ENCODE results near the gene PTPRN2.
A peak's percentile ranks its signal among the peaks of the same experiment; 100 is the strongest.

PTPRN2 gene

DNA sequence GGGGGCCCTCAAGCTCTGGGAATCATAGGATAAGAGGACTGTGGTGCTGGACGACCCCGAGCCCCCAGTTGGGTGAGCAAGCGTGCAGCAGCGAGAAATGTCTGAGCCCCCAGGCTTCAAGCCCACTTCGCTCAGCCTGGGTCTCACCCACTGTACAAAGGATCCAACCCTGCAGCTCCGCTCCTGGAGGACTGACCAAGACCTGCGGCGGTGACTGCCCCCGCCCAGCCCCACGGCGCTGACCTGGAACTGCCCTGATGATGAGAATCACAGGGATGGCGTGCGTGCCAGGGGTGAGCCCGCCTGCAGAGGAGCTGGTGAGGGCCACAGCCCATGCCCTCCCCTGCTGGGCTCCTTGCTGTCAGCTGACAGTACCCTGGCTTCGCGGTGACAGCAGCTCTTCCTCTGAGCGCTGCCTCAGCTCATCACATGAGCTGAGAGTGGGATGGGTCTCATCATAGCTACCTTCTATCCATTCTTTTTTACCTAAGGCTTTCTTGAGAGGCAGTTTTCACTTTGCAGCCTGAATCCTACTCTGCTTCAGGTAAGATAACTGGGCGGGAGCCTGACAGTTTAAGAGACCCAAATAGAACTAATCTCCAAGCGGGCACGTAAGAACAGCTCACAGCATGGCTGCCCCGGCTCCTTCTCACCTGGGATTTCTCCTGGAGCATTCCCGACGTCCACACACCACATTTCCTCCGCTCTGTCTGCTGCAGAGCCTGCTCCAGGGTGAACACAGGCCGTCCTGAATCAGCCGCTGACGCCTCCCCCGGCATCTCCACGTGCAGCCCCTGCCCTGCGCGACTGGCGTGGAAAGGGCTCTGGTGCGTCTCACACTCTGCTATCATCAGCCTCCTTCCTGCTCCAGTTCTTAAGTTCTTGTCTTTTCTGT lies 329.9 kb downstream of the PTPRN2 start:
- Histone ChIP-seq H3K18ac (ENCODE audit: low read length) (peak overlapping the region; percentile 65), H3K4me1 (ENCODE audit: control insufficient read depth in 2 of 2, insufficient read depth in 1 of 2, low read depth in 1 of 2, low read length in 2 of 2) (peaks cover 0 to 14% of the 10 kb centered on the region in 2 donors), H3K27me3 (ENCODE audit: control insufficient read depth in 3 of 3, insufficient read depth in 3 of 3, low read depth in 1 of 3, low read length in 3 of 3) (peaks cover 0 to 4% (median 0%) of the 10 kb centered on the region in 3 experiments), H3K9me3 (replicated peaks in 1 of 2; ENCODE audit: control insufficient read depth in 2 of 2, insufficient read depth in 1 of 2, low read depth in 1 of 2, low read length in 2 of 2) (peaks cover 0 to 20% of the 10 kb centered on the region in 2 donors), H4K8ac (ENCODE audit: low read depth, low read length) (no peak overlapping the region), H3K14ac (ENCODE audit: low read length) (no peak overlapping the region), H3K4me3 (ENCODE audit: low read length in 2 of 2) (no peak overlapping the region), H3K9ac (ENCODE audit: low read depth, low read length, poor library complexity) (no peak overlapping the region), H2AK5ac (ENCODE audit: low read depth, low read length) (no peak overlapping the region), H3K36me3 (replicated peaks in 1 of 2; ENCODE audit: control insufficient read depth in 2 of 2, insufficient read depth in 2 of 2, low read length in 2 of 2) (peaks cover 0 to 3% of the 10 kb centered on the region in 2 donors), H3K23ac (ENCODE audit: low read depth, low read length, poor library complexity) (peak overlapping the region; percentile 22), H3K79me1 (ENCODE audit: low read depth, low read length) (no peaks in the 10 kb centered on the region), H3K27ac (replicated peaks; ENCODE audit: low read length) (no peak overlapping the region), H2BK5ac (ENCODE audit: low read length) (no peak overlapping the region), H4K91ac (ENCODE audit: low read depth, low read length, poor library complexity) (peak overlapping the region; percentile 70), H2AFZ (ENCODE audit: low read length) (no peak overlapping the region), H2BK120ac (ENCODE audit: low read depth, low read length) (no peak overlapping the region), H3K4me2 (ENCODE audit: insufficient read depth, low read length, poor library complexity, severe bottlenecking) (no peak overlapping the region), H3K4ac (ENCODE audit: low read length) (no peak overlapping the region), H2BK12ac (ENCODE audit: low read length) (no peak overlapping the region), H2BK15ac (ENCODE audit: low read length) (no peak overlapping the region)
- DNase-seq (ENCODE audit: low spot score), result no peak
- no CpG with 5 or more reads among the region's 33 CpGs for WGBS, 2 donors (ENCODE audit: extremely low coverage in 2 of 2, insufficient read length in 2 of 2, insufficient replicate concordance in 1 of 2)

DNA sequence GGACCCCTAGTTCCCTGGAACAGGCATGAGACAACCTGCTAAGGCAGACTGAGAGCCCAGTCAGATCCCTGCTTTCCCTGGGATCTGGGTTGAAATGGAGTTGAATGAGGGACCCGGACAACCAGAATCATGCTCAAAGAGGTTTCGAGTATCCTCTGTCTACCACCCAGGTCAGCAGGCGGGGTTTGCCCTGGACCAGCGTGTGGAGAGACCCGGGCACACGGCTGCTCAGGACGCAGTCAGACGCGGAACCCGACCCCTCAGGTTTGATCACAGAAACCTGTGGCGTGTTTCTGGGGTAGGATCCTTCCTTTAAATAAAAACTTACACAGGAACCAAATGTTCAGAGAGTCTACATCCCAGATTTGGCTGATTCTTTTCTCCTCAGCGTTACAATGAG lies 330.6 kb downstream of the PTPRN2 start:
- Histone ChIP-seq H2AFZ (ENCODE audit: low read length) (no peak overlapping the region), H2BK5ac (ENCODE audit: low read length) (no peak overlapping the region), H3K4me2 (ENCODE audit: insufficient read depth, low read length, poor library complexity, severe bottlenecking) (no peak overlapping the region), H3K4ac (ENCODE audit: low read length) (no peak overlapping the region), H2BK15ac (ENCODE audit: low read length) (no peak overlapping the region), H2BK120ac (ENCODE audit: low read depth, low read length) (no peak overlapping the region), H2AK5ac (ENCODE audit: low read depth, low read length) (no peak overlapping the region), H3K9ac (ENCODE audit: low read depth, low read length, poor library complexity) (no peak overlapping the region), H3K18ac (ENCODE audit: low read length) (no peak overlapping the region), H3K9me3 (replicated peaks in 1 of 2; ENCODE audit: control insufficient read depth in 2 of 2, insufficient read depth in 1 of 2, low read depth in 1 of 2, low read length in 2 of 2) (peaks cover 0 to 12% of the 10 kb centered on the region in 2 donors), H3K36me3 (replicated peaks in 1 of 2; ENCODE audit: control insufficient read depth in 2 of 2, insufficient read depth in 2 of 2, low read length in 2 of 2) (no peaks in the 10 kb centered on the region), H3K14ac (ENCODE audit: low read length) (no peak overlapping the region), H3K27ac (replicated peaks; ENCODE audit: low read length) (no peak overlapping the region), H3K79me1 (ENCODE audit: low read depth, low read length) (no peaks in the 10 kb centered on the region), H2BK12ac (ENCODE audit: low read length) (no peak overlapping the region), H3K4me3 (ENCODE audit: low read length in 2 of 2) (no peak overlapping the region), H4K8ac (ENCODE audit: low read depth, low read length) (no peak overlapping the region), H3K4me1 (ENCODE audit: control insufficient read depth in 2 of 2, insufficient read depth in 1 of 2, low read depth in 1 of 2, low read length in 2 of 2) (peaks cover 0 to 9% of the 10 kb centered on the region in 2 donors), H3K27me3 (ENCODE audit: control insufficient read depth in 3 of 3, insufficient read depth in 3 of 3, low read depth in 1 of 3, low read length in 3 of 3) (no peaks in the 10 kb centered on the region), H4K91ac (ENCODE audit: low read depth, low read length, poor library complexity) (no peak overlapping the region), H3K23ac (ENCODE audit: low read depth, low read length, poor library complexity) (no peak overlapping the region)
- no CpG with 5 or more reads among the region's 12 CpGs for WGBS, 2 donors (ENCODE audit: extremely low coverage in 2 of 2, insufficient read length in 2 of 2, insufficient replicate concordance in 1 of 2)
- DNase-seq (ENCODE audit: low spot score), result no peak

DNA sequence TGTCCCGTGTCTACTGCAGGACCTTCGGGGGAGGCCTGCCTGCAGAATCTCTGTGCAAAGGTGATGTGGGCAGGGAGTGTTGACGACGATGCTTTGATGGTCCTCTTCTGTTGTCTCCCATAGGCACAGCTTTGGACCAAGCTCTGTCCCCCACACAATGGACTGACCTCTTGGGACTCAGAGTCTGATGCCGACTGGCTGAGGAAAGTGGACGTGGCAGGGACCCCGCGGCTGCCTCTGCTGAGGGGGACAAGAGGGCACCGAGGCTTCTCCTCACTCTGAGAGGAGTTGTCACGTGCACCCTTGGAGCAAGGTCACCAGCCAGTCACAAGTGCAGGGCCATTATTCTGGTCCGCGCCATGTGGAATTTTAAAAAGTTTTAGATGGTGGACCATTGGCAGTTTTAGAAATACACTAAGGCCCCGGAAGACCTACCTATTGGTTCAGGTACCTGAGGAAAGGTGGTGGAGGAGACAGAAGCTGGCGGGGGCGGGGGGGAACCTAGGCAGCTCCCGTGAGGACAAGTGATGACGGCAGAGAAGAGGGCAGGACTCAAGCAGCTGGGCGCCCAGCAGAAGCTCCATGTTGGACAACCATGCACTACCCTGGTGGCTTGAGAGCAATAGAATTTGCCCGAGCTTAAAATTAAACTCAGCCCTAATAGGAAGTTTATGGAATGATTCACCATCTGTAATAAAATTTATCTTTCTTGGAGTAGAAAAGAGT lies 331.4 kb downstream of the PTPRN2 start:
- WGBS, 2 donors (ENCODE audit: extremely low coverage in 2 of 2, insufficient read length in 2 of 2, insufficient replicate concordance in 1 of 2), result no CpG with 5 or more reads among the region's 19 CpGs
- no peak overlapping the region for H3K4ac ChIP-seq (ENCODE audit: low read length)

DNA sequence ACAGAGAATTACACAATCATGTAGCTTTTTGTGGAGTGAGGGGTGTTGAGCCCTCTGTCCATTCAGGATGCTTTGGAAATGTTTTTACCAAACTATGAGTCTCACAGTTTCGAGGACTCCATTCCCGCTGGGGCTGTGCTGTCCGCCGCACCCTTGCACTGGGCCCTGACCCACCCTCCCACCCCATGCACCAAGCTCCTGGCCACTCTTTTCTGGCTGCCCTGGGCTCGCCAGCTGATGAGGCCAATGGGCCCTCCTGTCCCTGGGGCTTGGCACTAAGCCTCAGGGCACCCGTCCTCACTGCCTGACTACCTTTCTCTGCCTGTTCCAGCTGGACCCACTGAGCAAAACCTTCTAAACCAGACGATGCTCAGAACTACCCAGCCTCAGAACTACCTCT lies 332.1 kb downstream of the PTPRN2 start:
- Histone ChIP-seq H3K36me3 (replicated peaks in 1 of 2; ENCODE audit: control insufficient read depth in 2 of 2, insufficient read depth in 2 of 2, low read length in 2 of 2) (peaks cover 0 to 1% of the 10 kb centered on the region in 2 donors), H3K27ac (replicated peaks; ENCODE audit: low read length) (no peak overlapping the region), H4K91ac (ENCODE audit: low read depth, low read length, poor library complexity) (no peak overlapping the region), H3K27me3 (ENCODE audit: control insufficient read depth in 3 of 3, insufficient read depth in 3 of 3, low read depth in 1 of 3, low read length in 3 of 3) (no peaks in the 10 kb centered on the region), H3K4me3 (ENCODE audit: low read length in 2 of 2) (no peak overlapping the region), H3K4me2 (ENCODE audit: insufficient read depth, low read length, poor library complexity, severe bottlenecking) (no peak overlapping the region), H3K79me1 (ENCODE audit: low read depth, low read length) (peaks cover 3% of the 10 kb centered on the region), H2BK15ac (ENCODE audit: low read length) (no peak overlapping the region), H2AFZ (ENCODE audit: low read length) (no peak overlapping the region), H3K23ac (ENCODE audit: low read depth, low read length, poor library complexity) (no peak overlapping the region), H2BK12ac (ENCODE audit: low read length) (no peak overlapping the region), H3K4ac (ENCODE audit: low read length) (no peak overlapping the region), H3K4me1 (ENCODE audit: control insufficient read depth in 2 of 2, insufficient read depth in 1 of 2, low read depth in 1 of 2, low read length in 2 of 2) (peaks cover 0 to 4% of the 10 kb centered on the region in 2 donors), H3K9me3 (replicated peaks in 1 of 2; ENCODE audit: control insufficient read depth in 2 of 2, insufficient read depth in 1 of 2, low read depth in 1 of 2, low read length in 2 of 2) (peaks cover 0 to 11% of the 10 kb centered on the region in 2 donors), H2AK5ac (ENCODE audit: low read depth, low read length) (no peak overlapping the region), H3K18ac (ENCODE audit: low read length) (no peak overlapping the region), H3K9ac (ENCODE audit: low read depth, low read length, poor library complexity) (no peak overlapping the region), H2BK120ac (ENCODE audit: low read depth, low read length) (no peak overlapping the region), H2BK5ac (ENCODE audit: low read length) (no peak overlapping the region), H3K14ac (ENCODE audit: low read length) (no peak overlapping the region), H4K8ac (ENCODE audit: low read depth, low read length) (no peak overlapping the region)
- no CpG with 5 or more reads among the region's 7 CpGs for WGBS, 2 donors (ENCODE audit: extremely low coverage in 2 of 2, insufficient read length in 2 of 2, insufficient replicate concordance in 1 of 2)
- DNase-seq (ENCODE audit: low spot score), result no peak

More for the DNA sequence above, 331.4 kb downstream of the PTPRN2 start:
- no peak overlapping the region for H4K8ac ChIP-seq (ENCODE audit: low read depth, low read length)
- H3K79me1 ChIP-seq (ENCODE audit: low read depth, low read length), result peaks cover 3% of the 10 kb centered on the region
- no peaks in the 10 kb centered on the region for H3K27me3 ChIP-seq (ENCODE audit: control insufficient read depth in 3 of 3, insufficient read depth in 3 of 3, low read depth in 1 of 3, low read length in 3 of 3)
- peaks cover 0 to 12% of the 10 kb centered on the region in 2 donors for H3K9me3 ChIP-seq (replicated peaks in 1 of 2; ENCODE audit: control insufficient read depth in 2 of 2, insufficient read depth in 1 of 2, low read depth in 1 of 2, low read length in 2 of 2)
- no peak overlapping the region for H2BK5ac ChIP-seq (ENCODE audit: low read length)
- no peak overlapping the region for H3K23ac ChIP-seq (ENCODE audit: low read depth, low read length, poor library complexity)
- H3K4me3 ChIP-seq (ENCODE audit: low read length in 2 of 2), result no peak overlapping the region
- no peak overlapping the region for H3K27ac ChIP-seq (replicated peaks; ENCODE audit: low read length)
- peaks cover 0 to under 1% of the 10 kb centered on the region in 2 donors for H3K36me3 ChIP-seq (replicated peaks in 1 of 2; ENCODE audit: control insufficient read depth in 2 of 2, insufficient read depth in 2 of 2, low read length in 2 of 2)
- H2AFZ ChIP-seq (ENCODE audit: low read length), result no peak overlapping the region
- H3K14ac ChIP-seq (ENCODE audit: low read length), result no peak overlapping the region
- no peak overlapping the region for H3K9ac ChIP-seq (ENCODE audit: low read depth, low read length, poor library complexity)
- H3K4me1 ChIP-seq (ENCODE audit: control insufficient read depth in 2 of 2, insufficient read depth in 1 of 2, low read depth in 1 of 2, low read length in 2 of 2), result peaks cover 0 to 9% of the 10 kb centered on the region in 2 donors
- no peak overlapping the region for H4K91ac ChIP-seq (ENCODE audit: low read depth, low read length, poor library complexity)
- no peak overlapping the region for H2AK5ac ChIP-seq (ENCODE audit: low read depth, low read length)
- no peak overlapping the region for H3K4me2 ChIP-seq (ENCODE audit: insufficient read depth, low read length, poor library complexity, severe bottlenecking)
- no peak overlapping the region for H2BK15ac ChIP-seq (ENCODE audit: low read length)
- no peak for DNase-seq (ENCODE audit: low spot score)
- H2BK12ac ChIP-seq (ENCODE audit: low read length), result no peak overlapping the region
- H2BK120ac ChIP-seq (ENCODE audit: low read depth, low read length), result no peak overlapping the region
- no peak overlapping the region for H3K18ac ChIP-seq (ENCODE audit: low read length)
